PFSK-1 (cell line): ENCODE data around the gene LZTFL1.

Source experiments
- FOXP2 ChIP-seq: optimal IDR thresholded peaks from 2 replicates; pipeline ENCODE3; 2011; ENCODE audit warnings: borderline replicate concordance, control low read depth, inconsistent platforms; ENCODE audit not compliant: insufficient read depth; ENCODE audit errors: extremely low read length, extremely low read depth
- POLR2AphosphoS5 ChIP-seq: IDR thresholded peaks from 2 replicates; pipeline ENCODE4 v1.6.1; 2012; ENCODE audit warnings: low read depth, mild to moderate bottlenecking, control low read depth, low read length, moderate library complexity
- SIN3A ChIP-seq: IDR thresholded peaks from 2 replicates; pipeline ENCODE4 v1.6.1; 2012; ENCODE audit warnings: mild to moderate bottlenecking, low read length, moderate library complexity, borderline replicate concordance; ENCODE audit not compliant: insufficient read depth
- TAF1 ChIP-seq: IDR thresholded peaks from 2 replicates; pipeline ENCODE4 v1.6.1; 2012; ENCODE audit warnings: low read length, control low read depth, borderline replicate concordance; ENCODE audit not compliant: insufficient read depth
- TF ChIP-seq, protein P1 (sequence below), 2 experiments: IDR thresholded peaks; 2 replicates each; pipeline versions ENCODE4 v1.6.1 to v1.8.0; 2011 to 2012; ENCODE audit warnings: low read depth in 2 of 2, low read length in 2 of 2, control low read depth in 1 of 2, inconsistent platforms in 1 of 2, mild to moderate bottlenecking in 1 of 2, moderate library complexity in 1 of 2; ENCODE audit not compliant: insufficient read depth in 1 of 2

The LZTFL1 gene

DNA sequence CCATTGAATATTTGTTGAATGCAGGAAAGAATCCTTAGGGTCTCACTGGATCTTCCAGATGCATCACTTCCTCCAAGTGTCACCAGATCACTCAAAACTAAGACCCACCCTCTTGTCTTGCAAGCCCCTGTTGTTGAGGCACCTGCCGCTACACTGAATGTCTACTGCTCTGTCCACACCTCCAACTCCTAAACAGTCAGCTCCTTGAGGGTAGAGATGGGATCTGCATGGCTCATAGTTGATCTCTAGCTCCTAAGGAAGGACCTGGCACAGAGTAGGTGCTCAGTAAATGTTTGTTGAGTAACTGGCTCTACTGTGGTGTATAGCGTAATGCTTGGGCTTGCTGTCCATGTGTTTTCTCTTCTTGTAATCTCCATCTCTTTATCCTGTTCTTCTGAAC, 54.4 kb downstream of the LZTFL1 start:
- TF ChIP-seq, protein P1, sequence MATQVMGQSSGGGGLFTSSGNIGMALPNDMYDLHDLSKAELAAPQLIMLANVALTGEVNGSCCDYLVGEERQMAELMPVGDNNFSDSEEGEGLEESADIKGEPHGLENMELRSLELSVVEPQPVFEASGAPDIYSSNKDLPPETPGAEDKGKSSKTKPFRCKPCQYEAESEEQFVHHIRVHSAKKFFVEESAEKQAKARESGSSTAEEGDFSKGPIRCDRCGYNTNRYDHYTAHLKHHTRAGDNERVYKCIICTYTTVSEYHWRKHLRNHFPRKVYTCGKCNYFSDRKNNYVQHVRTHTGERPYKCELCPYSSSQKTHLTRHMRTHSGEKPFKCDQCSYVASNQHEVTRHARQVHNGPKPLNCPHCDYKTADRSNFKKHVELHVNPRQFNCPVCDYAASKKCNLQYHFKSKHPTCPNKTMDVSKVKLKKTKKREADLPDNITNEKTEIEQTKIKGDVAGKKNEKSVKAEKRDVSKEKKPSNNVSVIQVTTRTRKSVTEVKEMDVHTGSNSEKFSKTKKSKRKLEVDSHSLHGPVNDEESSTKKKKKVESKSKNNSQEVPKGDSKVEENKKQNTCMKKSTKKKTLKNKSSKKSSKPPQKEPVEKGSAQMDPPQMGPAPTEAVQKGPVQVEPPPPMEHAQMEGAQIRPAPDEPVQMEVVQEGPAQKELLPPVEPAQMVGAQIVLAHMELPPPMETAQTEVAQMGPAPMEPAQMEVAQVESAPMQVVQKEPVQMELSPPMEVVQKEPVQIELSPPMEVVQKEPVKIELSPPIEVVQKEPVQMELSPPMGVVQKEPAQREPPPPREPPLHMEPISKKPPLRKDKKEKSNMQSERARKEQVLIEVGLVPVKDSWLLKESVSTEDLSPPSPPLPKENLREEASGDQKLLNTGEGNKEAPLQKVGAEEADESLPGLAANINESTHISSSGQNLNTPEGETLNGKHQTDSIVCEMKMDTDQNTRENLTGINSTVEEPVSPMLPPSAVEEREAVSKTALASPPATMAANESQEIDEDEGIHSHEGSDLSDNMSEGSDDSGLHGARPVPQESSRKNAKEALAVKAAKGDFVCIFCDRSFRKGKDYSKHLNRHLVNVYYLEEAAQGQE (IDR thresholded peaks at IDR 0.05; ENCODE audit: insufficient read depth in 1 of 2, low read depth in 2 of 2, low read length in 2 of 2) = no peak
- no peak for TF ChIP-seq TAF1
- TF ChIP-seq FOXP2 = no peak
- no peak for TF ChIP-seq SIN3A
- TF ChIP-seq POLR2AphosphoS5 = no peak

DNA sequence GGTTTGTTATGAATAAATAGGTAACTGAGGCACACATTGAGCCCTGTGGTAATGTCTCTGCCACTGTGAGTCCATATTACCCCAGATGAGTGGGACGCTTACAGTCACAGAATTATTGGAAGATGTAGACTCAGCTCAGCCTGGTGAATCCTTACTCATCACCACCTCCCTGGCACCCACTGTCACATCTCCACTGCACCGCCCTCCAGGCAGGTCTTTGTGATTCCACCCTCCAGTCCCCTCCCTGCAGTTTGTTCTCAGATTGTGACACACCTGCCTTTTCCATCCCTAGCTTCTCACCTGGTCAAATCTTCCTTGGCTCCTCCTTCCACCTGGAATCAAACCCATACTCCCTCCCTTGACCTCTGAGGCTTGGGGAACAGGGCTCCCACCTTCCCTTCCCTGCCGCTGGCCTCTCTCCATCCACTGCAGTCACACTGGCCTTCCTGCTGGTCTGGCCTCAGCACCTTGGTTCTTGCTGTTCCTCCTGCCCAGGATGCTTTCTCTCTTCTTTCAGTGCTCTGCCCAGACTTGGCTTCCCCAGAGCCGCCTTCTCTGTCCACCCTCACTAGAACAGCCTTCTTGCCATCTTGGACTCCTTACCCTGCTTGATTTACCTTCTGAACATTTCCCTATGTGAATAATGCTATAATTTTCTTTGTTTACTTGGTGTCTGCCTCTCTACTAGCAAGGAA, 55.0 kb downstream of the LZTFL1 start:
- TF ChIP-seq FOXP2 (no peak), TAF1 (no peak), SIN3A (no peak), POLR2AphosphoS5 (no peak)

DNA sequence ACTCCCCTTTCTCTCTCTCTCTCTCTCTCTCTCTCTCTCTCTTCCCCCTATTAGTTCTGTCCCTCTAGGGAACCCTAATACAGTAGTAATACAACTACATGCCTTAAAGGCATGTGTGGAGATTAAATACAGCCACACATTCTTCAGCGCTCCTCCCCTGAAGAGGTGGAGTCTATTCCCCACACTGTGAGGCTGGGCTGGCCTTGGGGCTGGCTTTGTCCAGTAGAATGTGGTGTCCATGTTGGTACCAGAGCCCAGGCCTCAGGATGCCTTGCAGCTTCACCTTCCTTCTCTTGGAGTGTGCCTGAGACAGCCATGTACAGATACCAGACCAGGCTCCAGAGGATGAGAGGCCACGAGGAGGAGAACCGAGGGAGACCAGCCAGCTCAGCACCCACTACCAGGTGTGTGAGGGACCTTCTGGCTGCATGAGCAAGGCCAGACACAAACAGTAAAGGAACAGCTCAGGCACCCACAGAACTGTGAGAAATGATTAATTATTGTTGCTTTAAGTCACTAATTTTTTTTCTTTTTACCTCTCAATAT, 56.2 kb downstream of the LZTFL1 start:
- TF ChIP-seq POLR2AphosphoS5 (no peak), SIN3A (no peak), FOXP2 (no peak), TAF1 (no peak)
- TF ChIP-seq, protein P1 (IDR thresholded peaks at IDR 0.05; ENCODE audit: insufficient read depth in 1 of 2, low read depth in 2 of 2, low read length in 2 of 2) = no peak

DNA sequence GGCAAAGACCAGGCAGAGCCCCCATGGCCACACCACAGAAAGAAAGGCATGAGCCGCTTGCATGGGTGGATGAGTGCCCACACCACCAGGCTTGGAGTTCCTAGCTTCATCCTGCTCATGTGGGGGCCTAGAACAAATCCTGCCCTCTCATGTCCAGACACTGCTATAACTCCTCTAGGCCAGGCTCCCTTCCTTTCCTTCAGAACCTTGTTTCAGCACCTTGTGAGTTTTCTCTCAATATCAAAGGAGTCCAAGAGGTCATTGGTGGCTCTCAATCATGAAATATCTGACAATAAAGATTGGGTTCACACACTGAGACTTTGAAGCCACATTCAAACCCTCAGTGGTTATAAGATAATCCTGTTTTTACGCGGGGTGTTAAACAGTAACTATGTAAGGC, 58.3 kb downstream of the LZTFL1 start:
- TF ChIP-seq TAF1 = no peak
- no peak for TF ChIP-seq POLR2AphosphoS5
- no peak for TF ChIP-seq SIN3A
- TF ChIP-seq, protein P1 (IDR thresholded peaks at IDR 0.05; ENCODE audit: insufficient read depth in 1 of 2, low read depth in 2 of 2, low read length in 2 of 2) = no peak
- no peak for TF ChIP-seq FOXP2

DNA sequence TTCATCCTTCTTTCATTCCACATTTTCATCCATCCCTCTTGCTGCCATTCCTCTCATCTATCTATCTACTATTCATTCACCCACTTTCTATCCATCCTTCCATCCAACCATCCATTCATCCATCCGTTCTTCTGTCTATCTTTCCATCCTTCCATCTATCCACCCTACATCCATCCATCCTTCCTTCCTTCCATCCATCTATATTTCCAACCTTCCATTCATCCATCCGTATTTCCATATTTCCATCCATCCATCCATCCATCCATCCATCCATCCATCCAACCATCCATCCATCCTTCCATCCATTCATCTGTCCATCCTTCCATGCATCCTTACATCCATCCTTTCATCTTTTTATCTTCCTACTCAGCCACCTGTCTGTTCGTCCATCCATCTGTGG, 59.5 kb downstream of the LZTFL1 start:
- TF ChIP-seq SIN3A = no peak

DNA sequence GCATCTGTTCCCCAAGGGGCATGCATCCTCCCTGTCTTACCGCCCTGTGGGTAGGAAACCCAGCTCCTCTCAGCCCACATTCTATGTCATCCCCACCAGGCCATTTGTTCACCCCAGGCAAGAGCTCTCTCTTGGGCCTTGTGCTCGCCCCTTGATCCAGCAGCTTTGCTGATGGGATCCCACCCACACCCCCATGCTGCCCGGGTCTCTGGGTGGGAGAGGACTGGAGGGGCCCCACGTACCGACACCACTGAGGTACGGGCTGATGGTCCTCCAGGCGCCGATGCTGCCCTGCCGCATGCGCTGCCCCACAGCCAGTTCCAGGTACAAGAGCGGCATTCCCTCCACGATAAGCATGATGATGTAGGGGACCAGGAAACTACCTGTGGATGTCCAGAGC, 60.1 kb downstream of the LZTFL1 start:
- TF ChIP-seq POLR2AphosphoS5 (no peak), TAF1 (no peak), SIN3A (no peak), FOXP2 (no peak)
- TF ChIP-seq, protein P1 (IDR thresholded peaks at IDR 0.05; ENCODE audit: insufficient read depth in 1 of 2, low read depth in 2 of 2, low read length in 2 of 2) = no peak
